Activated naive CD4-positive, alpha-beta T cell treated with anti-CD3 and anti-CD28 coated beads, Interleukin-2, amount 10 ng/mL, durations not matched to agents 5 hours and 36 hours (primary cell): ENCODE results near the gene SELENOS. TPM values are rescaled to one million over a fixed set of nuclear protein-coding genes. Genes with fewer than 3 reads are reported as not detected.

Experiments used
- total RNA-seq, 2 experiments: library from RNA; stranded (reverse); gene quantifications; one replicate each; pipeline ENCODE4 v1.2.3, GENCODE V29; 2021

Gene SELENOS, protein sequence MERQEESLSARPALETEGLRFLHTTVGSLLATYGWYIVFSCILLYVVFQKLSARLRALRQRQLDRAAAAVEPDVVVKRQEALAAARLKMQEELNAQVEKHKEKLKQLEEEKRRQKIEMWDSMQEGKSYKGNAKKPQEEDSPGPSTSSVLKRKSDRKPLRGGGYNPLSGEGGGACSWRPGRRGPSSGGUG
- 10 to 100 TPM; 35.2 to 35.9 TPM for total RNA-seq

DNA sequence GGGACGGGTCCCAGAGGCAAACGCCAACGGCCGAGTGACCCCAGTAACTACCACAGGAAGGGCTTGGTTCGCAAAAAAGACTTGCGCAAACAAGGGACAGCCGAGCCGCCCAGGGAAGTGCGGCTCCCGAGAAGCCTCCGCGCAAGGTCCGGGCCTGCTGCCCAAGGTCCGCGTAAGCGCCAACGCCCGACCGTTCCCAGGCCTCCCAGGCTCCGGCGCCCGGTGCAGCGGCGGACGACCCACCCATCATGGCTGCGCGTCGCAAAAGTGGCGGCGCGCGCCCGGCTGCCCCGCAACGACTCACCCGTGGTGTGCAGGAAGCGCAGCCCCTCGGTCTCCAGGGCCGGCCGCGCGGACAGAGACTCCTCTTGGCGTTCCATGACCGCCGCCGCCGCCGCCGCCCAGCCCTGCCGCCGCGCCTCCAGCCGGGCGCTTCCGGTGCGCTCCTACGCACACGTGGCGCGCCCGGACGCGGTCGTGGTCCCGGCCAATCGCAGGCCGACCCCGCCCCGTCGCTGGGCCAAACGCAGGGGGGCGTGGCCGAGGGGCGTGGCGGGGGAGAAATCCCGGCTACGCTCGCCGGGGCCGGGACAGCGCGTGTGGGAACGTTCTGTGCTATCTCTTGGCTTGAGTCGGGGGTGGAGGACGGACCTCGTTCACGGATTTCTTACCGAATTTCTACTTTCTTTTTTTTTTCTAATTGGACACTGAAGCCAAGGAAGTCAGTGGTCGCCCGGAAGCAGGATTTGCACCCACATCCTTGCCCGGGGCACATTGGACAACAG, at the start of gene SELENOS:
TSS of gene SELENOS (minus strand) at position 448 of the 785 bp plus-strand sequence. CDS start at position 380, 68 bp downstream.

DNA sequence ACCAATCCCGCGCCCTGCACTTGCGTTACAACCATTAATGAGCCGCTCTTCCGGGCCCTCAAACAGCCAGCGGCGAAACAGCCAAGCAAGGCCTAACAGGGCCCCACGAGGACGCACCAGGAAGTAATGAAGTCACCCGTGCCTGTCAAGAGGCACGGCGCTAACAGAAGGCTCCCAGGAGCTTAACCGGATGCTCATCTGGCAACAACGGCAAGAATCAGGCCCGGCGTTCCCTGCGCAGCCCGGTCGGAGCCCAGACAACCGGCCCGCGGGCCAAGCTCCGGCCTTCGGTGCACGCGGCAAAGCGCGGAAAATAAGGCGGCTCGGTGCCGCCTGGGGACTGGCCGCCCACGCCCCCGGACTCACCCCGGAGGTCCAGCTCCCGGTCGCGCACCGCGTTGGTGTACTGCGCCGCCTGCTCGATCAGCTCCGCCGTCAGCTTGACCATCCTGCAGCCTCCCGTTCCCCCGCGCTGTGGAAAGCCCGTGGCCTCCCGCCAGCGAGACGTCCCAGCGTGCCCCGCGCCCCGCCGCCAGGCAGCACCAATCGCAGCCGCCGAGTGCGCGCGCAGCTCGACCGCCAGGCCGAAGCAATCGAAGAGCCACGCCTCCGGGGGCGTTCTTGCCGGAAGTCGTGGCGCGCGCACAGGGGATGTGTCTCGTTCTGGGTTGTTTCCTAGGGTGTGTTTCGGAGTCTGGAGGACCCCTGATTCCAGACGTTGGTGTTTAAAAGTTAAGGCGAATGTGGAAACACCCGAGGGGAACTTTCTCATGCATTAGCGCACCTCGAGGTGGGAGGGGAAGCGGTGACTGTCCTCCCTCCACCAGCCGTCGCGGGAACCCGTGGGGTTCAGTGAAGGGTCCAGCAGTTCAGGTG, 17.7 kb upstream of the SELENOS start, which contains the start of gene SNRPA1:
TSS of gene SNRPA1 (minus strand) at position 518 of the 876 bp plus-strand sequence. CDS start at position 448, 70 bp downstream.

DNA sequence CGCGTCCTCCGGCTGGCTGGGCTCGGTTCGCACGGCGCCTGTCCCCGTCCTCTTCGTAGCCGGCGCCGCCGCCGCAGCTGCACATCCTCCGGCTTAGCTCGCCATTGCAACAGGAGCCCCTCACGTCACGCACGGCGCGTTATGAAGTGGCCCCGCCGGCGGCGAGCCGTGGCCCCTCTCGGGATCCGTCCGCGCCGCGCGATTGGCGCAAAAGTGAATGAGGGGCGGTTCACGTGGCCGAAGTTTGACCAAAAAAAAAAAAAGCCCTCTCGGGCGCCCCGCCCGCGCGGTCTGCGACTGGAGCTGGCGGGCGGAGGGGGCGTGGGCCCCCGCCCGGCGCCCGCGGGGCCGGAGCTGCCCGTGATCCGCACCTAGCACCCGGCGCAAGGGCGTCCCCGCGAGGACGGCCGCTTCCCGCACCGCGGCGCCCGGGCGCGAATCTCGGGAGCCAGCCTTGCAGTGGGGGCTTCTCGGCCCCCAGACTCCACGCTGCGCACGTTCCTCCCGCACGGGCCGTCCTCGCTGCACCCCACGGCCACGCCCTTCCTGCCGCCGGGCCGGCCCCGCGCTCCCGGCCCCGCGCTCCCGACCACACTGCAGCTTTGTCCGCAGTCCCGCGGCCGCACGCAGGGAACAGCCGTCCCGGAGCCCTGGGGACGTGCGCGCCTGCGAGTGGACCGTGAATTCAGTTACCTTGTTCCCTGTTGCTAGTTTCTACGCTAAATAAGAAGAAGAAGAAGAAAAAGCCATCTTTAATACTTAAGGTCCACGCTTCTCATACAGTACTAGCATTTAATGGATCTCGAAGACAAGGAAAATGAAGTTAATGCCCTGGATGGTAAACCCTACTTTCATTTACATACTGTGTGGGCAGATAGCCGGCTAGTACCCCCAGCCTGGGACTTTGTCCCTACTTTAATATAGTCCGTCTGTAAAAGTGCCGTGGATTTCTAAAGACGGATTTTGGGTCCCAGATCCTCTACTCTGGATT, 25.2 kb downstream of the SELENOS start, which contains the start of gene CHSY1:
TSS of gene CHSY1 (minus strand) at position 219 of the 991 bp plus-strand sequence. CDS start 592 bp downstream, outside the sequence.

Other genes with a start within 250 kb of the SELENOS start
- gene CHSY1, start 25.4 kb downstream of the SELENOS start, total RNA-seq, result 10 to 100 TPM; 34.8 to 37.3 TPM
- gene SNRPA1, start 17.8 kb upstream of the SELENOS start, total RNA-seq, result 100 to 1,000 TPM in 1 of 2 experiments, 10 to 100 TPM in 1; 95.5 to 101 TPM
- 1 to 10 TPM; 1.3 to 2.3 TPM for gene PCSK6, start 212.2 kb upstream of the SELENOS start, total RNA-seq